Smooth muscle cell (in vitro differentiated cells): ENCODE results near the gene SCN2A. TPM values are rescaled to one million over a fixed set of nuclear protein-coding genes. Genes with fewer than 3 reads are reported as not detected.

Experiments used
- DNase-seq: peaks from one replicate; lab custom pipeline; 2025; ENCODE audit not compliant: unreplicated experiment; lab: John Stamatoyannopoulos, UW
- H2AFZ ChIP-seq: fragments of 200-600 bp; sonication (generic); 2 replicates; pipeline ENCODE4 v1.6.0; 2016; ENCODE audit warnings: antibody characterized with exemption, low read depth, mild to moderate bottlenecking
- H3F3A ChIP-seq: fragments of 200-600 bp; sonication (generic); 2 replicates; pipeline ENCODE4 v1.6.0; 2017; ENCODE audit warnings: antibody characterized with exemption, low read depth
- H3K27ac ChIP-seq: fragments of 200-600 bp; sonication (generic); 2 replicates; pipeline ENCODE4 v1.5.1; 2016; ENCODE audit warnings: low read depth, mild to moderate bottlenecking
- H3K27me3 ChIP-seq: fragments of 200-600 bp; sonication (generic); 2 replicates; pipeline ENCODE4 v1.6.1; 2016; ENCODE audit warnings: low read depth, mild to moderate bottlenecking
- H3K36me3 ChIP-seq: fragments of 200-600 bp; sonication (generic); 2 replicates; pipeline ENCODE4 v1.5.1; 2016; ENCODE audit warnings: low read depth
- H3K4me1 ChIP-seq: fragments of 200-600 bp; sonication (generic); 2 replicates; pipeline ENCODE4 v1.5.1; 2016; ENCODE audit warnings: low read depth
- H3K4me2 ChIP-seq: fragments of 200-600 bp; sonication (generic); 2 replicates; pipeline ENCODE4 v1.6.0; 2016; ENCODE audit warnings: mild to moderate bottlenecking
- H3K4me3 ChIP-seq: fragments of 200-600 bp; sonication (generic); 2 replicates; pipeline ENCODE4 v1.5.1; 2016; ENCODE audit warnings: mild to moderate bottlenecking
- H3K79me2 ChIP-seq: fragments of 200-600 bp; sonication (generic); 2 replicates; pipeline ENCODE4 v1.6.0; 2016; ENCODE audit warnings: low read depth, mild to moderate bottlenecking
- H3K9ac ChIP-seq: fragments of 200-600 bp; sonication (generic); 2 replicates; pipeline ENCODE4 v1.6.0; 2016; ENCODE audit warnings: low read depth
- H3K9me3 ChIP-seq: fragments of 200-600 bp; sonication (generic); replicated peaks from 2 replicates; pipeline ENCODE4 v1.5.1; 2016; ENCODE audit warnings: low read depth
- H4K20me1 ChIP-seq: fragments of 200-600 bp; sonication (generic); 2 replicates; pipeline ENCODE4 v1.6.0; 2016; ENCODE audit warnings: low read depth
- CTCF ChIP-seq: fragments of 200-600 bp; sonication (generic); IDR thresholded peaks from 2 replicates; pipeline ENCODE4 v1.5.1; 2017; ENCODE audit warnings: borderline replicate concordance, mild to moderate bottlenecking, antibody characterized with exemption; ENCODE audit not compliant: insufficient read depth, poor library complexity, severe bottlenecking
- WGBS: methylation state at CpG from one replicate; pipeline ENCODE4 v1.1.7; 2016; ENCODE audit warnings: low lambda C conversion rate; 5-methylcytosine and 5-hydroxymethylcytosine counted together
- polyA plus RNA-seq: library from polyadenylated mRNA; unstranded; fragments of >200 nt; fragmentation: Nextera tagmentation; extraction: Ambion mirVana; gene quantifications from 2 replicates; pipeline ENCODE4 v1.2.1, GENCODE V29; 2016
- total RNA-seq: library from RNA; depleted of rRNA; stranded (reverse); fragments of >200 nt; gene quantifications from 2 replicates; pipeline ENCODE4 v1.2.3, GENCODE V29; 2014

Gene SCN2A
- total RNA-seq (0.27 and 0.58 TPM in 2 replicates), polyA plus RNA-seq (0.17 and 0.53 TPM in 2 replicates)

DNA sequence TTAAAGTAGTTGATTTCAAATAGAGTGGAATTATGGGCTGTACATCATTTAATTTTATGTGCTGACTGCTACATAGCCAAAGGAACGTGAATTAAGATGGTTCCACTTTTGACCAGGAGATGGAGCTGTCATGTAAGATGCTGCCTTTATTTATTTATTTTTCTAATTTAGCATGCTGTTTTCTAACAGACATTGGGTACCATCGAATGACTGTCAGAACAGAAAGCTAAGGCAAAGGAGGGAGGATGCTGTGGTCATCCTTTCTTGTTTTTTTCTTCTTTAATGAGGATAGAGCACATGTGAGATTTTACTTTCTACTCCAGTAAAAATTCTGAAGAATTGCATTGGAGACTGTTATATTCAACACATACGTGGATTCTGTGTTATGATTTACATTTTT, at the start of gene SCN2A:
SCN2A (plus strand) TSS at position 185 of the 400 bp plus-strand sequence. CDS start 56,410 bp downstream, outside the sequence.
- TF ChIP-seq CTCF, result peak; percentile 71
- no peaks in the 10 kb centered on the region for H3K27me3 ChIP-seq
- no peaks in the 10 kb centered on the region for H3K79me2 ChIP-seq
- H3K9ac ChIP-seq, result no peak within 1 kb of the TSS
- no peak within 1 kb of the TSS for H3K4me2 ChIP-seq
- no peak for DNase-seq
- no peaks in the 10 kb centered on the region for H3K36me3 ChIP-seq
- 46% methylated on average over 3 of the region's 3 CpGs for WGBS
- H3K27ac ChIP-seq, result no peak within 1 kb of the TSS
- no peaks in the 10 kb centered on the region for H3F3A ChIP-seq
- H3K4me1 ChIP-seq, result no peaks in the 10 kb centered on the region
- no peak within 1 kb of the TSS for H3K4me3 ChIP-seq
- H4K20me1 ChIP-seq, result no peaks in the 10 kb centered on the region
- H2AFZ ChIP-seq, result no peak within 1 kb of the TSS
- H3K9me3 ChIP-seq, result no peaks in the 10 kb centered on the region

- Histone ChIP-seq H3K27me3 (no peaks in the 10 kb centered on the region), H3K4me2 (no peak overlapping the region), H3K4me1 (no peaks in the 10 kb centered on the region), H3K4me3 (no peak overlapping the region), H4K20me1 (no peaks in the 10 kb centered on the region), H3K9ac (no peak overlapping the region), H3K36me3 (no peaks in the 10 kb centered on the region), H2AFZ (no peak overlapping the region), H3F3A (no peaks in the 10 kb centered on the region), H3K9me3 (no peaks in the 10 kb centered on the region), H3K27ac (no peak overlapping the region), H3K79me2 (no peaks in the 10 kb centered on the region)
- no peak for DNase-seq
- no peak for TF ChIP-seq CTCF
- 70% methylated on average over 2 of the region's 2 CpGs for WGBS
Observed at GRCh38 chr2:165191096-165191728, 48.0 kb upstream of the SCN2A start.

DNA sequence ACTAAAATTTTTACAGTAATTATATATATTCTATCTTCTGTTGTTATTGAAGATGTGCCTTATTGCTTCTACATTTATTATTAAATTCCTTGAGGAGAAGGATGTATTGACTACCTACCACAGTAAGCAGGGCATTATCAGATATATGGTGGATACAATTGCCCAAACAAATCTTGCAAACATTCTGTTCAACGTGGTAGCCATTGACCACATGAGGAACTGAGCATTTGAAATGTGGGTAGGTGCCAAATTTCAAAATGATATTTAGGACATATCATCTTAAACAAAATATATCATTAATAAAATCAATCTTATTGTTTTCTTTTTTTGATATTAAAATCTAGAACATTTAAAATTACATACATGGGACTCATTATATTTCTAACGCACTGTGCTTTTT, 46.5 kb upstream of the SCN2A start:
- H3K9ac ChIP-seq, result no peak overlapping the region
- H3K27ac ChIP-seq, result no peak overlapping the region
- no peaks in the 10 kb centered on the region for H3K4me1 ChIP-seq
- DNase-seq, result no peak
- H2AFZ ChIP-seq, result no peak overlapping the region
- H3K27me3 ChIP-seq, result no peaks in the 10 kb centered on the region
- no peaks in the 10 kb centered on the region for H3K79me2 ChIP-seq
- TF ChIP-seq CTCF, result no peak
- H3F3A ChIP-seq, result no peaks in the 10 kb centered on the region
- 88% methylated on average over 2 of the region's 2 CpGs for WGBS
- no peaks in the 10 kb centered on the region for H3K9me3 ChIP-seq
- H3K36me3 ChIP-seq, result no peaks in the 10 kb centered on the region
- H3K4me2 ChIP-seq, result no peak overlapping the region
- H3K4me3 ChIP-seq, result no peak overlapping the region
- no peaks in the 10 kb centered on the region for H4K20me1 ChIP-seq

DNA sequence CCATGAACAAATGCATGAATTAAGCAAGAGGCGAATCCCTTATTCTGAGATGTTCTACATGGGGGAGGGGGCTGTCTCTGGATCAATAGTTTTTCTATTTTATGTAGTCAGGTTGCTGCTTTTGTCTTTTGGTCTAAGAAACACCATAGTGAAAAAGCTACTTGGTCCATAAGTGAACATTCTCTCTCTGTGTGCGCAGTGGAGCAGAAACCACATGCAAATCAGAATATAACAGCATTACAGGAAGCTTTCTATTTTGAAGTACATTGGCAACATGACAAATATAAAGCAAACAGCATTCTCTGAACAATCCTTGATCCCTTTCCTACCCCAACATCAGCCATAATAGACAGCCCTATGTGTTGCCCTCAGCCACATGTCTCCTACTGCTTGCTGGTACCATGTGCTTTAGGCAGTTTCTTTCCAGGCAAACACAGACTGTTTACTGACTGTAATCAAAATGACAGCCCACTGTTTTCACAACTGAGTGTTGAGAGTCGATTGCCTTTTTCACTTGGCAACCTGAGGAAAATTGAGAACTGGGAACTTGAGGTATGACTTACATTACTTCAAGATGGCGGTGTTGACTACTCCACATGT, 45.9 kb upstream of the SCN2A start:
- Histone ChIP-seq H3K36me3 (no peaks in the 10 kb centered on the region), H3K4me2 (no peak overlapping the region), H3K9me3 (no peaks in the 10 kb centered on the region), H3K79me2 (no peaks in the 10 kb centered on the region), H3K4me1 (no peaks in the 10 kb centered on the region), H3K27me3 (no peaks in the 10 kb centered on the region), H3K9ac (no peak overlapping the region), H4K20me1 (no peaks in the 10 kb centered on the region), H3F3A (no peaks in the 10 kb centered on the region), H2AFZ (no peak overlapping the region), H3K4me3 (no peak overlapping the region), H3K27ac (no peak overlapping the region)
- 93% methylated on average over 4 of the region's 4 CpGs for WGBS
- no peak for DNase-seq
- TF ChIP-seq CTCF, result no peak
